Transverse colon (tissue), 4 donors: ENCODE measurements around the gene C20orf96. TPM values are rescaled to one million over a fixed set of nuclear protein-coding genes. Genes with fewer than 3 reads are reported as not detected.

Experiments
- DNase-seq: peaks from one replicate; pipeline ENCODE4 v3.0.0-alpha.2; 2019
- H3K27ac ChIP-seq, 4 donors: fragments of 200-600 bp; sonication (generic); 2 replicates each; pipeline ENCODE4 v1.5.1; 2016 to 2018; ENCODE audit warnings: inconsistent platforms in 4 of 4
- H3K27me3 ChIP-seq: fragments of 200-600 bp; sonication (generic); 2 replicates; pipeline ENCODE4 v1.5.1; 2017; ENCODE audit warnings: inconsistent platforms
- H3K36me3 ChIP-seq, 4 donors: fragments of 200-600 bp; sonication (generic); 2 replicates each; pipeline ENCODE4 v1.5.1; 2017 to 2019; ENCODE audit warnings: inconsistent platforms in 4 of 4
- H3K4me1 ChIP-seq, 4 donors: fragments of 200-600 bp; sonication (generic); 2 replicates each; pipeline ENCODE4 v1.5.1; 2017 to 2020; ENCODE audit warnings: inconsistent platforms in 4 of 4
- H3K4me3 ChIP-seq, 4 donors: fragments of 200-600 bp; sonication (generic); 1 replicate in 1 of 4; 2 replicates in 3 of 4; pipeline versions ENCODE4 v1.5.1 to v1.6.1; 2017 to 2019; ENCODE audit warnings: inconsistent platforms in 4 of 4
- H3K9me3 ChIP-seq, 2 donors: fragments of 200-600 bp; sonication (generic); 2 replicates each; pipeline ENCODE4 v1.5.1; 2017 to 2019; ENCODE audit warnings: inconsistent platforms in 2 of 2
- EP300 ChIP-seq: sonication (generic); formaldehyde crosslinking; IDR thresholded peaks from one replicate; pipeline ENCODE4 v1.6.1; 2017; ENCODE audit warnings: antibody characterized with exemption, low read depth
- POLR2A ChIP-seq: fragments of 450-650 bp; IDR thresholded peaks from one replicate; pipeline ENCODE4 v1.6.1; 2016; ENCODE audit warnings: antibody characterized with exemption, mild to moderate bottlenecking, moderate library complexity
- POLR2AphosphoS5 ChIP-seq, 3 donors: sonication (generic); formaldehyde crosslinking; IDR thresholded peaks; one replicate each; pipeline ENCODE4 v1.6.1; 2016; ENCODE audit warnings: antibody characterized with exemption in 3 of 3
- WGBS, 2 donors: methylation state at CpG; one replicate each; pipeline ENCODE4 v1.1.5; 2018; ENCODE audit warnings: low coverage in 1 of 2; 5-methylcytosine and 5-hydroxymethylcytosine counted together
- in situ Hi-C, 4 donors: fragments of 200-750 bp; cut with MboI; loops; one replicate each; pipeline versions ENCODE4 v1.15.0 to v1.15.1; 2017; ENCODE audit warnings: low sequenced_read_pairs in 3 of 4, low pct_ligation_motif_present in 1 of 4, low pct_unique_long_range_greater_than_20kb in 1 of 4
- intact Hi-C: fragments of 100-400 bp; cut with DNase I; formaldehyde crosslinking; loops from one replicate; pipeline ENCODE4 v1.15.1; 2023; ENCODE audit warnings: low total_unique reads
- total RNA-seq, 4 donors: library from RNA; depleted of rRNA; stranded (reverse); fragments of >200 nt; gene quantifications; one replicate each; pipeline ENCODE4 v1.1.0, GENCODE V29; 2016
- TF ChIP-seq, protein P1 (sequence below), 5 experiments: fragments of 200-600 bp in 3 of 5; fragments of 450-650 bp in 2 of 5; sonication (generic) in 3 of 5; IDR thresholded peaks; 1 replicate in 2 of 5; 2 replicates in 3 of 5; pipeline ENCODE4 v1.5.1; 2016 to 2017; ENCODE audit warnings: antibody characterized with exemption in 5 of 5, inconsistent platforms in 3 of 5, mild to moderate bottlenecking in 2 of 5, moderate library complexity in 1 of 5

Gene C20orf96
- total RNA-seq, 4 donors from 2014 or later: 3.0 to 97.3 (median 3.7) TPM

DNA sequence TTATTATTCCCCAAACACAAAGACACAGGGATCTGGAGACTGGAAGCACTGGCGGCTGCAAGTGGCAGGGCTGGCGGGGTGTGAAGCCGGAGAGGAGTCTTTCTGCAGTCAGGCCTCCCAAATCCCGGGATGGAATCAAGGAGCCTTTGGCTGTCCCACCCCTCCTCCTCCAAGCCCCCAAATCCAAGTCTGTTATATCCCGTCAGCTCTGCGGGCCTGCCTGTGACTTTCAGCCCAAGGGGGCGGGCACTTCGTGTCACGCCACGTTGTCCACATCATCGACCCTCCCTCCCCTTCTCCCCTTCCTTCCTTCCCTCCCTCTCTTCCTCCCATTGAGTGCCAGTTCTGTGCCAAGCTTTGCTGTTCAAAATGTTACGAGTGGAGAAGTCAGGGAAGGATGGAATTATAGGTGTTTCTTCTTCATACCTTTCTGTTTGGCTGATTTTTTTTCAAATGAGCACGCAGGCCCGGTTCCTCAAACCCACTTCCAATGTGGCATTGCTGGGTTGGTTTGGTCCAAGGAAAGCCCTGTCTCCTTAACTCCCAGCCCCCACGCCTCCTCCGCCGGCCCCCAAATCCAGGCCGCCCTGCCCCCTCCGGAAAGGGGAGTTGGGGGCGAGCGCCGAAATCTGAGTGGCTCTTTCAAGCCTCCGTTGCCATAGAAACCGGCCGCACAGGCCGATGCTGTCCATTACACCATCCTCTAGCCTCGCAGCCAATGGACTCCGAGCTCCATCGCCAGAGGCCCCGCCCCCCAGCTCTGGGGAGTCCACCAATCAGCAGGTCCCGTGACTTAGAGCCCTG lies 19.5 kb upstream of the C20orf96 start:
- Histone ChIP-seq H3K36me3 (no peaks in the 10 kb centered on the region), H3K27me3 (no peaks in the 10 kb centered on the region), H3K4me3 (peak overlapping the region; percentile 4 to 42 (median 26)), H3K9me3 (no peaks in the 10 kb centered on the region), H3K27ac (peak overlapping the region; percentile 79 to 88 (median 81)), H3K4me1 (peaks cover 0 to 13% (median 0%) of the 10 kb centered on the region in 4 donors)
- in situ Hi-C loops (no loop called here), intact Hi-C loops (no loop called here)
- peak; percentile 91 for DNase-seq
- 32% methylated on average over 29 of the region's 31 CpGs; no CpG with 5 or more reads in 1 of the 2 donors for WGBS, 2 donors
- TF ChIP-seq, protein P1, sequence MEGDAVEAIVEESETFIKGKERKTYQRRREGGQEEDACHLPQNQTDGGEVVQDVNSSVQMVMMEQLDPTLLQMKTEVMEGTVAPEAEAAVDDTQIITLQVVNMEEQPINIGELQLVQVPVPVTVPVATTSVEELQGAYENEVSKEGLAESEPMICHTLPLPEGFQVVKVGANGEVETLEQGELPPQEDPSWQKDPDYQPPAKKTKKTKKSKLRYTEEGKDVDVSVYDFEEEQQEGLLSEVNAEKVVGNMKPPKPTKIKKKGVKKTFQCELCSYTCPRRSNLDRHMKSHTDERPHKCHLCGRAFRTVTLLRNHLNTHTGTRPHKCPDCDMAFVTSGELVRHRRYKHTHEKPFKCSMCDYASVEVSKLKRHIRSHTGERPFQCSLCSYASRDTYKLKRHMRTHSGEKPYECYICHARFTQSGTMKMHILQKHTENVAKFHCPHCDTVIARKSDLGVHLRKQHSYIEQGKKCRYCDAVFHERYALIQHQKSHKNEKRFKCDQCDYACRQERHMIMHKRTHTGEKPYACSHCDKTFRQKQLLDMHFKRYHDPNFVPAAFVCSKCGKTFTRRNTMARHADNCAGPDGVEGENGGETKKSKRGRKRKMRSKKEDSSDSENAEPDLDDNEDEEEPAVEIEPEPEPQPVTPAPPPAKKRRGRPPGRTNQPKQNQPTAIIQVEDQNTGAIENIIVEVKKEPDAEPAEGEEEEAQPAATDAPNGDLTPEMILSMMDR (IDR thresholded peaks at IDR 0.05): no peak
- TF ChIP-seq EP300: no peak
- TF ChIP-seq POLR2AphosphoS5 (IDR thresholded peaks at IDR 0.05): no peak
- no peak for TF ChIP-seq POLR2A

DNA sequence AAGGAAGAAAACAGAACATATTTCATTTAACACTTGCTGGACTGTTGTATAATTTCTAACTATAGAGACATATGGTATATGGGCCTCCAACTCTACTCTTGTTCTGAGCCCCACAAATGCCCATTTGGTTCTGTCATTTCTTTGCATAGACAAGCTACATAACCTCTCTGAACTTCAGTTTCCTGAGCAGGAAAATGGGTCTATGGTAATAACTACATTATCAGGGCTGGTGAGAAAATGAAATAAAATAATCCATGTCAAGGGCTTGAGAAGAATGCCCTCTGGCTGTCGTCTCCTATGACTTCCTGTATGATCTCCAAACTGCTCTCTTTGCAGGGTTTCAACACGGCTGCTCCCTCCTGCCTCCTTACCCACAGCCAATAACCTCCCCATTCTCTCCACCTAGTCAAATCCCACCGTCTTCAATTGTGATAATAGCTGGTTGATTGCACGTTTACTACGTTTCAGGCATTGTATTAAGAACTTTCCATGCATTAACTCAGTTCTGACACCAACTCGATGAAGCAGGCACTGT lies 18.8 kb upstream of the C20orf96 start:
- Histone ChIP-seq H3K27me3 (no peaks in the 10 kb centered on the region), H3K4me1 (peaks cover 0 to 13% (median 0%) of the 10 kb centered on the region in 4 donors), H3K4me3 (peak overlapping the region in 2 of 4 donors; percentile 36 to 42), H3K9me3 (no peaks in the 10 kb centered on the region), H3K36me3 (no peaks in the 10 kb centered on the region), H3K27ac (peak overlapping the region; percentile 79 to 88 (median 81))
- intact Hi-C loops (no loop called here), in situ Hi-C loops (no loop called here)
- no peak for DNase-seq
- TF ChIP-seq, protein P1 (IDR thresholded peaks at IDR 0.05): no peak
- TF ChIP-seq POLR2A: no peak
- WGBS, 2 donors: 25 to 50% methylated on average over 4 to 6 of the region's 6 CpGs

DNA sequence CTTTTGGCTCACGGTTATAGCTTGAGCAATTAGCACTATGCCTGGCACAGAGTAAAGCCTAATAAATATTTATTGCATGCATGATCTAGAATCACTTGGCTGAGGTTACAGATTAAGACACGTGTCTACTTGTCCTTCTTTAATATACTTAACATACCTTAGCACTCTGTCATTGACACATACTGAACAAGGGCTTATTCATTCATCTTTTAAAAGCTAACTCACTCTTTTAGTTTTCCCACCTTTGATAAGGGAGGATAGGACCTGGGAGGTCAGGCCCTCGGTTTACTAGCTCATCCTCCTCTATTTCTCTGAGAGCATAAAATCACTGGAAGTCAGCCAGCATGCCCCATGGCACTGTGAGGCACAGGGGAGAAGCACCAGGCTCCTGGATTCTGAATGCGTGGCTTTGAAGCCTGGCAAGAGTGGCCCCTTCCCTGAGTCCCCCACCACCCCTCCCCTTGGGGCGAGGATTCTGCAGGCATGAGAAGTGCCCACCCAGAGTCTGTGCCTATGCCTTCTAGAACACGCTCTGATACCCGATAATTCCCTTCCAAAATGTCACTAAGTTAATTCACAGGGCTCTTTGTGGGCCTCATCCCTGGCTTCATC lies 18.0 kb upstream of the C20orf96 start:
- no peaks in the 10 kb centered on the region for H3K9me3 ChIP-seq
- TF ChIP-seq POLR2AphosphoS5 (IDR thresholded peaks at IDR 0.05) (no peak), POLR2A (no peak), EP300 (no peak)
- TF ChIP-seq, protein P1 (IDR thresholded peaks at IDR 0.05): no peak
- H3K27me3 ChIP-seq: no peaks in the 10 kb centered on the region
- DNase-seq: no peak
- peaks cover 0 to 13% (median 0%) of the 10 kb centered on the region in 4 donors for H3K4me1 ChIP-seq
- no peaks in the 10 kb centered on the region for H3K36me3 ChIP-seq
- WGBS, 2 donors: 62% methylated on average over 3 to 7 of the region's 7 CpGs
- in situ Hi-C loops (no loop called here), intact Hi-C loops (no loop called here)
- no peak overlapping the region for H3K4me3 ChIP-seq
- H3K27ac ChIP-seq: no peak overlapping the region

DNA sequence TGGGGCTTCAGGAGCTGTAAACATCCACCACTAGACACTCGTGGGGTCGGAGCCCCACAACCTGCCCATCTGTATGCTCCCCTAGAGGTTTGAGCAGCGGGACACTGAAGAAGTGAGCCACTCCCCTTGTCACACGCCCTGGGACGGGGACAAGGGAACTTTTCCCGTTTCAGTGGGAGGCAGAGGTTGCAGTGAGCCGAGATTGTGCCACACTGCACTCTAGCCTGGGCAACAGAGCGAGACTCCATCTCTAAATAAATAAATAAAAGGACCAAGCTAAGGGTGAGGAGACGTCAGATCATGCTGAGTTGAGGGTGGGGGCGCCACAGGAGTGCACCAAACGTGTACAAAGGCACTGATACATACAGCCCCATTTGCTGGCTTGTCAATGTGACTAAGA lies 15.2 kb upstream of the C20orf96 start:
- Histone ChIP-seq H3K4me3 (no peak overlapping the region), H3K36me3 (no peaks in the 10 kb centered on the region), H3K27ac (no peak overlapping the region), H3K4me1 (peaks cover 0 to 19% (median 7%) of the 10 kb centered on the region in 4 donors), H3K9me3 (no peaks in the 10 kb centered on the region), H3K27me3 (no peaks in the 10 kb centered on the region)
- intact Hi-C loops: no loop called here
- TF ChIP-seq POLR2AphosphoS5 (IDR thresholded peaks at IDR 0.05): no peak
- no peak for TF ChIP-seq POLR2A
- TF ChIP-seq, protein P1 (IDR thresholded peaks at IDR 0.05): no peak
- TF ChIP-seq EP300: no peak
- no peak for DNase-seq
- 60 to 76% methylated on average over 5 to 10 of the region's 11 CpGs for WGBS, 2 donors
- in situ Hi-C loops: no loop called here
